ENCODE measurements around the gene CDC6. TPM values are rescaled to one million over a fixed set of nuclear protein-coding genes. Genes with fewer than 3 reads are reported as not detected.
A peak's percentile ranks its signal among the peaks of the same experiment; 100 is the strongest.
"Not testable (repeated sequence)": the region's sequence is repeated elsewhere in the genome, so short reads cannot be mapped to it uniquely, and the experiment has no call there.

CDC6 gene
- total and polyA plus RNA-seq, 3 donors from 2014 or later = 12.4 to 22.8 (median 14.7) TPM

DNA sequence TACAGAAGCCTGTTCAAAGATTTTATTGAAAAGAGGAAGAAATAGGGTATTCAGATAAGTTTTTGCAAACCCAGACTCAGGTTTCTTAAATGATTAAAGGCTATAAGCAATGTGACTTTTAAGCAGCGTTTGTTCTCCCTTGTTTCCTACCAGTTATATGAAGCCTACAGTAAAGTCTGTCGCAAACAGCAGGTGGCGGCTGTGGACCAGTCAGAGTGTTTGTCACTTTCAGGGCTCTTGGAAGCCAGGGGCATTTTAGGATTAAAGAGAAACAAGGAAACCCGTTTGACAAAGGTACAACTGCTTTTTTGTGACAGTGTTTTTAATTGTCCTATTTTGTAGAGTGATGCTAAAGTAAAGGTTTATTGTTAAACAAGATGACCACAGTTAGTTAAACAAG lies 13.6 kb downstream of the CDC6 start:
- DNase-seq = peak; percentile 51
- no peaks in the 10 kb centered on the region for H3K36me3 ChIP-seq (ENCODE audit: low read depth, missing control alignments)
- H3K4me3 ChIP-seq = no peak overlapping the region
- TF ChIP-seq, protein P1, sequence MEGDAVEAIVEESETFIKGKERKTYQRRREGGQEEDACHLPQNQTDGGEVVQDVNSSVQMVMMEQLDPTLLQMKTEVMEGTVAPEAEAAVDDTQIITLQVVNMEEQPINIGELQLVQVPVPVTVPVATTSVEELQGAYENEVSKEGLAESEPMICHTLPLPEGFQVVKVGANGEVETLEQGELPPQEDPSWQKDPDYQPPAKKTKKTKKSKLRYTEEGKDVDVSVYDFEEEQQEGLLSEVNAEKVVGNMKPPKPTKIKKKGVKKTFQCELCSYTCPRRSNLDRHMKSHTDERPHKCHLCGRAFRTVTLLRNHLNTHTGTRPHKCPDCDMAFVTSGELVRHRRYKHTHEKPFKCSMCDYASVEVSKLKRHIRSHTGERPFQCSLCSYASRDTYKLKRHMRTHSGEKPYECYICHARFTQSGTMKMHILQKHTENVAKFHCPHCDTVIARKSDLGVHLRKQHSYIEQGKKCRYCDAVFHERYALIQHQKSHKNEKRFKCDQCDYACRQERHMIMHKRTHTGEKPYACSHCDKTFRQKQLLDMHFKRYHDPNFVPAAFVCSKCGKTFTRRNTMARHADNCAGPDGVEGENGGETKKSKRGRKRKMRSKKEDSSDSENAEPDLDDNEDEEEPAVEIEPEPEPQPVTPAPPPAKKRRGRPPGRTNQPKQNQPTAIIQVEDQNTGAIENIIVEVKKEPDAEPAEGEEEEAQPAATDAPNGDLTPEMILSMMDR (IDR thresholded peaks at IDR 0.05) = peak in 1 of 3 experiments; percentile 7
- no peak for TF ChIP-seq POLR2A (IDR thresholded peaks at IDR 0.05)
- no peak overlapping the region for H3K27ac ChIP-seq
- no peaks in the 10 kb centered on the region for H3K27me3 ChIP-seq
- 72 to 77% methylated on average over 4 of the region's 4 CpGs for WGBS, 2 donors
- intact Hi-C loops (cut with DNase I; ENCODE audit: low total_unique reads) = loop anchor here (5.0 to 10.0 kb wide), 2 partner anchors 51 to 113 kb away; partner anchors contain the start of gene TOP2A
- peaks cover 21% of the 10 kb centered on the region for H3K4me1 ChIP-seq
- no peaks in the 10 kb centered on the region for H3K9me3 ChIP-seq

GRCh38 chr17:40303009-40303657 lies 15.5 kb downstream of the CDC6 start:
- TF ChIP-seq, protein P1 (IDR thresholded peaks at IDR 0.05) = peak; percentile 55 to 77 (median 75)
- TF ChIP-seq POLR2A (IDR thresholded peaks at IDR 0.05) = no peak
- Histone ChIP-seq H3K4me3 (no peak overlapping the region), H3K4me1 (peaks cover 35% of the 10 kb centered on the region), H3K9me3 (no peaks in the 10 kb centered on the region), H3K27ac (no peak overlapping the region), H3K27me3 (no peaks in the 10 kb centered on the region), H3K36me3 (ENCODE audit: low read depth, missing control alignments) (no peaks in the 10 kb centered on the region)
- WGBS, 2 donors = 50 to 59% methylated on average over 4 of the region's 4 CpGs
- intact Hi-C loops (cut with DNase I; ENCODE audit: low total_unique reads) = loop anchor here (5.0 to 10.0 kb wide), 2 partner anchors 49 to 112 kb away; partner anchors contain the start of gene TOP2A
- peak; percentile 69 for DNase-seq

DNA sequence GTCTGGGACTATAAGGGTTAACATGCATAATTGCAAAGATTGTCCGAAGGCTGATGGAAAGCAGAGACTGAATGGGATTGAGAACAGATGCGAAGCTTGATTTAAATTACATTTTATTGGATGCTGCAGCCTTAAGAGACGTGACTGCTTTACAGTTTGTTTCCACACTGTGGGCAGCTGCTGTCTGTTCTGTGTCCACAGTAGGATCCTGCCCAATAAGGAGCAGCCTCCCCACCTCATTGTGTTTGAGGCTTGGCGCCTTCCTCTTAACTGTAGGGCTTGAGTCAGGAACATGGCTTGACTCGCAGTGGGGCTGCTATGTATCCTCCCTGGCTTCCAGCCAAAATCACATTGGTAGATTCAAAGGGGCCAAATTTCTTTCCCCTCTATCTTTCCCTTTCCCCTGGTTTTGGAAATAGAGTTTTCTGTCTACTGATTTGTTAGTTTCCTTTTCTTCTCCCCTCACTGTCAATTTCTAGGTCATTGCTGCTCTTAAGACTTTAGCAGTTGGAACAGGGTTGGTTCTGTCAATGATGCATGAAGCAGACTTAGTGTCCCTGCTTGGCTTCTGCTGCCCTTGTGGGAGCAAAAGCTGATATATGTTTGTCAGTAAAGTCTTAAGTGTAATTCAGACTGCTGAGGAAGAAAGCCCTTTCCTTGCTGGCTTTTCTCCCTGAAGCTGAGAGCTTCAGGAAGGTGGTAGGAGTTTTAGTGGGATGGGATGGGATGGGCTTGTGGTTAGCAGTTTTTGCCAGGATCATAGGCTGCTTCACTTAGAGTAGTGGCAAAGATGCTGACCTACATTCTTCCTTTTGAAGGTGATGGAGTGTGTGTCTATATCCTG lies 16.3 kb downstream of the CDC6 start:
- TF ChIP-seq, protein P1 (IDR thresholded peaks at IDR 0.05) = no peak
- no peak for TF ChIP-seq POLR2A (IDR thresholded peaks at IDR 0.05)
- DNase-seq = no peak
- H3K9me3 ChIP-seq = no peaks in the 10 kb centered on the region
- H3K4me3 ChIP-seq = no peak overlapping the region
- H3K27ac ChIP-seq = peak overlapping the region in 1 of 2 donors; percentile 50
- H3K36me3 ChIP-seq (ENCODE audit: low read depth, missing control alignments) = no peaks in the 10 kb centered on the region
- intact Hi-C loops (cut with DNase I; ENCODE audit: low total_unique reads) = loop anchor here (5.0 to 10.0 kb wide), 2 partner anchors 48 to 111 kb away; partner anchors contain the start of gene TOP2A
- WGBS, 2 donors = 56 to 60% methylated on average over 5 of the region's 5 CpGs
- no peaks in the 10 kb centered on the region for H3K27me3 ChIP-seq
- peaks cover 37% of the 10 kb centered on the region for H3K4me1 ChIP-seq

DNA sequence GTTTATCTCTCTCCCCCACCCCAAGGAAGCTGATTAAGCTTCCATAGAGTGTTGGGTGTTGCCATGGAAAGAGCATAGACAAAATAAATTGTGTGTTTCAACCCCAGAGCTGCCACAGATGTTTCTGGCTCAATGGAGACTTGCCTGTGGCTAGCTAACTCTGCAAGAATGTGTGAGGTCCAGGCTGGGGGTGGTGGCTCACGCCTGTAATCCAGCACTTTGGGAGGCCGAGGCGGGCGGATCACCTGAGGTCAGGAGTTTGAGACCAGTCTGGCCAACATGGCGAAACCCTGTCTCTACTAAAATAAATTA lies 16.8 kb downstream of the CDC6 start:
- not testable (repeated sequence) for DNase-seq
- peaks cover 43% of the 10 kb centered on the region for H3K4me1 ChIP-seq

DNA sequence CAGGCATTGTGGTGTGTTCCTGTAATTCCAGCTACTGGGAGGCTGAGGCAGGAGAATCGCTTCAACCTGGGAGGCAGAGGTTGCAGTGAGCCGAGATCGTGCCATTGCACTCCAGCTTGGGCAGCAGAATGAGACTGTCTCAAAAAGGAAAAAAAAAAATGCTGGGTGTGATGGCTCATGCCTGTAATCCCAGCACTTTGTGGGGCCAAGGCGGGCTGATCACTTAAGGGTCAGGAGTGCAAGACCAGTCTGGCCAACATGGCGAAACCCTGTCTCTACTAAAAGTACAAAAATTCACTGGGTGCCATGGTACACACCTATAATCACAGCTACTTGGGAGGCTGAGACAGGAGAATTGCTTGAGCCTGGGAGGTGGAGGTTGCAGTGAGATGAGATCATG lies 17.2 kb downstream of the CDC6 start:
- H3K36me3 ChIP-seq (ENCODE audit: low read depth, missing control alignments); DNase-seq; H3K27me3 ChIP-seq; H3K27ac ChIP-seq; H3K4me3 ChIP-seq; H3K9me3 ChIP-seq: not testable (repeated sequence)
- 87 to 98% methylated on average over 5 of the region's 5 CpGs for WGBS, 2 donors
- intact Hi-C loops (cut with DNase I; ENCODE audit: low total_unique reads) = loop anchor here (5.0 to 10.0 kb wide), 2 partner anchors 47 to 110 kb away; partner anchors contain the start of gene TOP2A
- peaks cover 47% of the 10 kb centered on the region for H3K4me1 ChIP-seq

More for the DNA sequence above, 16.8 kb downstream of the CDC6 start:
- not testable (repeated sequence) for H3K9me3 ChIP-seq; H3K4me3 ChIP-seq; H3K27me3 ChIP-seq; H3K36me3 ChIP-seq (ENCODE audit: low read depth, missing control alignments)
- 83 to 90% methylated on average over 1 to 5 of the region's 5 CpGs for WGBS, 2 donors
- intact Hi-C loops (cut with DNase I; ENCODE audit: low total_unique reads) = loop anchor here (5.0 to 10.0 kb wide), 2 partner anchors 48 to 110 kb away; partner anchors contain the start of gene TOP2A
- peak overlapping the region in 1 of 2 donors; percentile 50 for H3K27ac ChIP-seq
